ENCODE data around the gene TRIM52. TPM values are rescaled to one million over a fixed set of nuclear protein-coding genes. Genes with fewer than 3 reads are reported as not detected.

TRIM52 gene
- total and polyA plus RNA-seq, 9 donors, result 13.0 to 18.8 (median 15.3) TPM

DNA sequence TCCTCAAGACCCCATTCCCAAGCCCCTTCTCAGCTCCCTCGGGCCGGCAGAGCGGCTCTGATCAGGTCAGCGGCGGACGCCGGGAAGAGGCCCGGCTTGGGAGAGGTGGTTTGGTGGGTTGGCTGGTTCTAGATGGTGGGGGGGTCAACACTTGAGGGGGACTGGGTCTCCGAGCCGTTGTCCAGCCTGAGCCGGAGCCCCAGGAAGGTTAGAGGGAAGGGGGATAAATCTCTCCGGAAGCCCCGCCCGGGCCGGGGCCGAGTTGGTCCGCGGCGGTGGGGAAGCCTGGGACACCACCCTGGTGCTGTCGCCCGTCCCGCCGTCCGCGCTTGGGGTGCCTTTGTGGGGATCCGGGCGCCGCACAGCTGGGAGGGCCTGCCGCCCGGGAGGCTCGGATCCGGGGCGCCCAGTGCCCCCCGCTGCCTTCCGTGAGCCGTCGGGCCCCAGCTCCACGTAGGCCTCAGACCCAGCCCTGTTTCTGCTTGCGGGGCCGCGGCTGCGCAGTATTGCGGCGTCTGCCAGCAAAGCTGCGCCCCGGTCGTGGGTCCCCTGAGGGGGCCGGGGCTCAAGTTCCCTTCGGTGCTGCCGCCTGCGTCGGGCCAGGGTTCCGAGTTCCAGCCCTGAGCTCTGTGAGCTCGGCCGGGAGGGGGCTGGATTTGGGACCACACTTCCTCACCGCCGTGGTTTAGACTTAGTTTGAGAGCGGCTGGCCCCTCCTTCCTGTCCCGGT, 542 bp upstream of the TRIM52 start:
- intact Hi-C loops (cut with DNase I), result loop anchor here in 1 of 4 donors (5.0 kb wide), 1 partner anchor 74 kb away; no protein-coding TSS in a partner anchor
- 0% methylated on average over 38 to 59 of the region's 59 CpGs for WGBS, 3 donors

DNA sequence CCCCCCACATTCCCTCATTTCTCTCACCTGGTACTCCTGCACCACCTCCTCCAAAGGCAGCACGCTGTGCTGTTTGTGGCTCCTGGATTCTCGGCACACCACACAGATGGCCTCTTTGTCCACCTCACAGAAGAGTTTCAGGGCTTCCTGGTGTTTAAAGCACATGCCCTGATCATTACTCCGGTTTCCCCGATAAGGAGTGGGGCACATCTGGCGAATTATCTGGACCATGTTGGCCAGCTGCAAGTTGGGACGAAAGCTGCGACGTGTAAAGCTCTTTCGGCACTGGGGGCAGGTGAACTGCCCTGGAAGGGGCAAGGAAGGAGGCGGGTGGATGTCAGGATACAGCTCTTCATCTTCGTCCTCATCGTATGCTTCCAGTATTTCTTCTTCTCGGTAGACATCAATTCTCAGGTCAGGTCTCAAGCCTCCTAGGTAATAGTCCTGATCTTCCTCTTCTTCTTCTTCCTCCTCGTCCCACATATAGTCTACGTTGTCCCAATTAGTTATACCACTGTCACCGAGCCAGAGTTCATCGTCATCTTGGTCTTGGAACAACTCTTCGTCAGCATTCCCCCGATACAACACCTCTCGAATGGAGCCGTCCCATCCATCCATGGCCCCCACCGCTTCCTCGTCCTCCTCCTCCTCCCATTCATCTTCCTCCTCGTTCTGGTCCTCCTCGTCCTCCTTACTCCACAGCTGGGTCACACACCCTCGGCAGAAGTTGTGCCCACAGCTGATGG, 796 bp downstream of the TRIM52 start:
- Histone ChIP-seq H3K4me3 (peak overlapping the region; percentile 88), H3K4me1 (ENCODE audit: insufficient read depth) (peaks cover 16% of the 10 kb centered on the region), H3K9me3 (no peaks in the 10 kb centered on the region), H3K36me3 (no peaks in the 10 kb centered on the region), H3K27ac (peak overlapping the region in 1 of 2 donors; percentile 97), H3K27me3 (no peaks in the 10 kb centered on the region)
- TF ChIP-seq, protein P1, sequence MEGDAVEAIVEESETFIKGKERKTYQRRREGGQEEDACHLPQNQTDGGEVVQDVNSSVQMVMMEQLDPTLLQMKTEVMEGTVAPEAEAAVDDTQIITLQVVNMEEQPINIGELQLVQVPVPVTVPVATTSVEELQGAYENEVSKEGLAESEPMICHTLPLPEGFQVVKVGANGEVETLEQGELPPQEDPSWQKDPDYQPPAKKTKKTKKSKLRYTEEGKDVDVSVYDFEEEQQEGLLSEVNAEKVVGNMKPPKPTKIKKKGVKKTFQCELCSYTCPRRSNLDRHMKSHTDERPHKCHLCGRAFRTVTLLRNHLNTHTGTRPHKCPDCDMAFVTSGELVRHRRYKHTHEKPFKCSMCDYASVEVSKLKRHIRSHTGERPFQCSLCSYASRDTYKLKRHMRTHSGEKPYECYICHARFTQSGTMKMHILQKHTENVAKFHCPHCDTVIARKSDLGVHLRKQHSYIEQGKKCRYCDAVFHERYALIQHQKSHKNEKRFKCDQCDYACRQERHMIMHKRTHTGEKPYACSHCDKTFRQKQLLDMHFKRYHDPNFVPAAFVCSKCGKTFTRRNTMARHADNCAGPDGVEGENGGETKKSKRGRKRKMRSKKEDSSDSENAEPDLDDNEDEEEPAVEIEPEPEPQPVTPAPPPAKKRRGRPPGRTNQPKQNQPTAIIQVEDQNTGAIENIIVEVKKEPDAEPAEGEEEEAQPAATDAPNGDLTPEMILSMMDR (IDR thresholded peaks at IDR 0.05), result no peak
- TF ChIP-seq EP300 (IDR thresholded peaks at IDR 0.05) (no peak), POLR2A (IDR thresholded peaks at IDR 0.05) (no peak)
- intact Hi-C loops (cut with DNase I), result loop anchor here in 1 of 4 donors (5.0 kb wide), 1 partner anchor 73 kb away; no protein-coding TSS in a partner anchor
- 1% methylated on average over 26 of the region's 26 CpGs for WGBS, 3 donors
- DNase-seq, result no peak

More for the DNA sequence above, 542 bp upstream of the TRIM52 start:
- peak; percentile 60 to 79 (median 67) for DNase-seq
- no peaks in the 10 kb centered on the region for H3K27me3 ChIP-seq
- peak overlapping the region; percentile 94 to 97 for H3K27ac ChIP-seq
- peaks cover 16% of the 10 kb centered on the region for H3K4me1 ChIP-seq (ENCODE audit: insufficient read depth)
- H3K36me3 ChIP-seq, result no peaks in the 10 kb centered on the region
- H3K9me3 ChIP-seq, result no peaks in the 10 kb centered on the region
- TF ChIP-seq POLR2A (IDR thresholded peaks at IDR 0.05), result peak; percentile 15
- TF ChIP-seq EP300 (IDR thresholded peaks at IDR 0.05), result no peak
- TF ChIP-seq, protein P1 (IDR thresholded peaks at IDR 0.05), result no peak
- peak overlapping the region; percentile 88 for H3K4me3 ChIP-seq

DNA sequence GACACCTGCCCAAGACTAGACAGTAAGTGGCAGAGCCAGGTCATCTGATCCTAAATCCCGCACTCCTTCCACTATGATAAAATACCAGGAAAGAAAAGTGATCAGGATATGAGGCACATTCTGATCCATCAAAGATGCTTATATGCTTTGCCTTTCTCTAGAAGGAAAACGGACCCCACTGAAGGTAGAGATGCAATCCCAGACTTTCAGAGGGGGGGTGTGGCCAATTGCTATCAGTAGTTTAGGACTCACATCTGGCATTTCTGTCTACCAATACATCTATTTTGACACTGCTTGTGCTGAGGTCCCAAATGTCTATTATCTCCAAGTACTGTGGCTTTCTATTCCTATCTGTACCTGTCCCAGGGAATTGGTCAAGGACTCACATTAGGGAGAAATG, 1.7 kb downstream of the TRIM52 start:
- H3K27me3 ChIP-seq, result no peaks in the 10 kb centered on the region
- peak overlapping the region; percentile 88 for H3K4me3 ChIP-seq
- WGBS, 3 donors, result 24 to 31% (median 30%) methylated on average over 2 of the region's 2 CpGs
- intact Hi-C loops (cut with DNase I), result no loop called here
- peaks cover 16% of the 10 kb centered on the region for H3K4me1 ChIP-seq (ENCODE audit: insufficient read depth)
- DNase-seq, result no peak
- TF ChIP-seq, protein P1 (IDR thresholded peaks at IDR 0.05), result no peak
- no peak for TF ChIP-seq EP300 (IDR thresholded peaks at IDR 0.05)
- no peak for TF ChIP-seq POLR2A (IDR thresholded peaks at IDR 0.05)
- no peaks in the 10 kb centered on the region for H3K9me3 ChIP-seq
- no peak overlapping the region for H3K27ac ChIP-seq
- H3K36me3 ChIP-seq, result no peaks in the 10 kb centered on the region

DNA sequence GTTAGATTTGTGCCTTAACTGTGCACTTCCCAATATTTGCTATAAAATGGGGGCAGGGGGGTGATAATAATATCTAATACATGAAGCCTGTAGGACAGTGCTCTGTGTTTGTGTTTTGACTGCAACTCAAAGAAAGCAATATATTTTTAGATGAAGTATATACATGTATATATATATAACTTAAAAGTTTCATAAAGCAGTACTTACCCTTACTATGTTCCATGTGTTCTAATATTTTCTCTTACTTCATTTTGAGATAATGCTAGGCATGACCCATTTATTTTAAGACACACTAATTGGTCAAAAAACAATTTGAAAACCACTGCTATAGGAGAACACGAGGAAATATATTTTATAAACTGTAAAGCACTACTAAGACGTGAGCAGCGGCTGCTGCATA, 2.4 kb downstream of the TRIM52 start:
- H3K9me3 ChIP-seq, result no peaks in the 10 kb centered on the region
- H3K27ac ChIP-seq, result no peak overlapping the region
- TF ChIP-seq EP300 (IDR thresholded peaks at IDR 0.05) (no peak), POLR2A (IDR thresholded peaks at IDR 0.05) (no peak)
- TF ChIP-seq, protein P1 (IDR thresholded peaks at IDR 0.05), result no peak
- peaks cover 16% of the 10 kb centered on the region for H3K4me1 ChIP-seq (ENCODE audit: insufficient read depth)
- intact Hi-C loops (cut with DNase I), result no loop called here
- no peak overlapping the region for H3K4me3 ChIP-seq
- WGBS, 3 donors, result 51 to 56% (median 51%) methylated on average over 3 of the region's 3 CpGs
- H3K36me3 ChIP-seq, result no peaks in the 10 kb centered on the region
- DNase-seq, result no peak
- H3K27me3 ChIP-seq, result no peaks in the 10 kb centered on the region

Measured in ovary (tissue), 9 donors.